ENCODE results near the gene PECR.

PECR gene

GRCh38 chr2:216098421-216099334 lies 17.1 kb upstream of the PECR start:
- no peak overlapping the region for H2AFZ ChIP-seq (ENCODE audit: low read depth, low read length)

GRCh38 chr2:216094701-216095100 lies 13.1 kb upstream of the PECR start:
- no peak for ATAC-seq (ENCODE audit: insufficient read depth, low read depth)
- Histone ChIP-seq H3K27me3 (ENCODE audit: insufficient read depth, low read length, poor library complexity) (peaks cover 6% of the 10 kb centered on the region), H2AFZ (ENCODE audit: low read depth, low read length) (no peak overlapping the region), H3K9me3 (ENCODE audit: insufficient read depth, low read length, severe bottlenecking) (no peaks in the 10 kb centered on the region), H3K4me1 (ENCODE audit: insufficient read depth, low read length) (no peaks in the 10 kb centered on the region), H3K79me2 (ENCODE audit: insufficient read depth, low read length) (no peaks in the 10 kb centered on the region), H4K20me1 (ENCODE audit: insufficient read depth, low read length) (no peaks in the 10 kb centered on the region), H3K9ac (ENCODE audit: low read depth, low read length) (no peak overlapping the region), H3K36me3 (ENCODE audit: insufficient read depth, low read length) (no peaks in the 10 kb centered on the region), H3K4me2 (ENCODE audit: insufficient read depth, low read length) (no peak overlapping the region), H3K4me3 (ENCODE audit: low read depth in 1 of 2, low read length in 2 of 2) (no peak overlapping the region), H3K27ac (ENCODE audit: low read length) (no peak overlapping the region)
- no peak for TF ChIP-seq EZH2 (IDR thresholded peaks at IDR 0.05; ENCODE audit: borderline replicate concordance, low read depth, low read length, severe bottlenecking)
- DNase-seq: no peak

More at GRCh38 chr2:216098421-216099334, 17.1 kb upstream of the PECR start:
- no peak for TF ChIP-seq CTCF (IDR thresholded peaks at IDR 0.05; ENCODE audit: borderline replicate concordance, extremely low read depth, low read length, poor library complexity, severe bottlenecking)
- no peak for TF ChIP-seq EZH2 (IDR thresholded peaks at IDR 0.05; ENCODE audit: borderline replicate concordance, low read depth, low read length, severe bottlenecking)
- Histone ChIP-seq H3K9ac (ENCODE audit: low read depth, low read length) (no peak overlapping the region), H3K4me3 (ENCODE audit: low read depth in 1 of 2, low read length in 2 of 2) (no peak overlapping the region), H3K4me2 (ENCODE audit: insufficient read depth, low read length) (no peak overlapping the region), H3K27ac (ENCODE audit: low read length) (no peak overlapping the region), H3K79me2 (ENCODE audit: insufficient read depth, low read length) (no peaks in the 10 kb centered on the region), H3K4me1 (ENCODE audit: insufficient read depth, low read length) (no peaks in the 10 kb centered on the region), H3K9me3 (ENCODE audit: insufficient read depth, low read length, severe bottlenecking) (no peaks in the 10 kb centered on the region), H3K36me3 (ENCODE audit: insufficient read depth, low read length) (no peaks in the 10 kb centered on the region), H4K20me1 (ENCODE audit: insufficient read depth, low read length) (no peaks in the 10 kb centered on the region), H3K27me3 (ENCODE audit: insufficient read depth, low read length, poor library complexity) (peaks cover 3% of the 10 kb centered on the region)
- ATAC-seq (ENCODE audit: insufficient read depth, low read depth) (no peak), DNase-seq (no peak)

- no peaks in the 10 kb centered on the region for H3K79me2 ChIP-seq (ENCODE audit: insufficient read depth, low read length)
- H3K36me3 ChIP-seq (ENCODE audit: insufficient read depth, low read length): no peaks in the 10 kb centered on the region
- no peak overlapping the region for H3K9ac ChIP-seq (ENCODE audit: low read depth, low read length)
- no peak for ATAC-seq (ENCODE audit: insufficient read depth, low read depth)
- peaks cover 6% of the 10 kb centered on the region for H3K27me3 ChIP-seq (ENCODE audit: insufficient read depth, low read length, poor library complexity)
- no peak overlapping the region for H3K27ac ChIP-seq (ENCODE audit: low read length)
- no peak for DNase-seq
- no peak overlapping the region for H3K4me3 ChIP-seq (ENCODE audit: low read depth in 1 of 2, low read length in 2 of 2)
- no peak overlapping the region for H3K4me2 ChIP-seq (ENCODE audit: insufficient read depth, low read length)
- no peaks in the 10 kb centered on the region for H3K9me3 ChIP-seq (ENCODE audit: insufficient read depth, low read length, severe bottlenecking)
- TF ChIP-seq EZH2 (IDR thresholded peaks at IDR 0.05; ENCODE audit: borderline replicate concordance, low read depth, low read length, severe bottlenecking) (no peak), CTCF (IDR thresholded peaks at IDR 0.05; ENCODE audit: borderline replicate concordance, extremely low read depth, low read length, poor library complexity, severe bottlenecking) (no peak)
- H3K4me1 ChIP-seq (ENCODE audit: insufficient read depth, low read length): no peaks in the 10 kb centered on the region
- H4K20me1 ChIP-seq (ENCODE audit: insufficient read depth, low read length): no peaks in the 10 kb centered on the region
- H2AFZ ChIP-seq (ENCODE audit: low read depth, low read length): no peak overlapping the region
These were observed 11.0 kb upstream of the PECR start for GRCh38 chr2:216092646-216093045.

GRCh38 chr2:216090369-216090786 lies 8.8 kb upstream of the PECR start:
- peaks cover 3% of the 10 kb centered on the region for H3K27me3 ChIP-seq (ENCODE audit: insufficient read depth, low read length, poor library complexity)
- no peaks in the 10 kb centered on the region for H4K20me1 ChIP-seq (ENCODE audit: insufficient read depth, low read length)
- no peaks in the 10 kb centered on the region for H3K9me3 ChIP-seq (ENCODE audit: insufficient read depth, low read length, severe bottlenecking)
- no peak overlapping the region for H3K4me3 ChIP-seq (ENCODE audit: low read depth in 1 of 2, low read length in 2 of 2)
- H3K36me3 ChIP-seq (ENCODE audit: insufficient read depth, low read length): no peaks in the 10 kb centered on the region
- TF ChIP-seq EZH2 (IDR thresholded peaks at IDR 0.05; ENCODE audit: borderline replicate concordance, low read depth, low read length, severe bottlenecking) (no peak), CTCF (IDR thresholded peaks at IDR 0.05; ENCODE audit: borderline replicate concordance, extremely low read depth, low read length, poor library complexity, severe bottlenecking) (no peak)
- no peak overlapping the region for H3K9ac ChIP-seq (ENCODE audit: low read depth, low read length)
- no peak for ATAC-seq (ENCODE audit: insufficient read depth, low read depth)
- DNase-seq: no peak
- no peaks in the 10 kb centered on the region for H3K79me2 ChIP-seq (ENCODE audit: insufficient read depth, low read length)
- no peak overlapping the region for H3K27ac ChIP-seq (ENCODE audit: low read length)
- no peak overlapping the region for H3K4me2 ChIP-seq (ENCODE audit: insufficient read depth, low read length)
- no peaks in the 10 kb centered on the region for H3K4me1 ChIP-seq (ENCODE audit: insufficient read depth, low read length)
- no peak overlapping the region for H2AFZ ChIP-seq (ENCODE audit: low read depth, low read length)
